DOHH2 (cell line): ENCODE measurements around the gene AUH.

Experiments used
- EZH2phosphoT487 ChIP-seq: fragments of 200-600 bp; sonication (generic); IDR thresholded peaks from 2 replicates; pipeline ENCODE4 v1.6.1; 2017; ENCODE audit warnings: borderline replicate concordance, mild to moderate bottlenecking, antibody characterized with exemption, low read length, moderate library complexity, mixed read lengths
- TF ChIP-seq, protein P1 (sequence below): fragments of 200-600 bp; sonication (generic); IDR thresholded peaks from one replicate; pipeline ENCODE4 v1.5.1; 2014; ENCODE audit warnings: antibody characterized with exemption, mild to moderate bottlenecking, low read depth, low read length; ENCODE audit not compliant: poor library complexity, severe bottlenecking

- TF ChIP-seq, protein P1, sequence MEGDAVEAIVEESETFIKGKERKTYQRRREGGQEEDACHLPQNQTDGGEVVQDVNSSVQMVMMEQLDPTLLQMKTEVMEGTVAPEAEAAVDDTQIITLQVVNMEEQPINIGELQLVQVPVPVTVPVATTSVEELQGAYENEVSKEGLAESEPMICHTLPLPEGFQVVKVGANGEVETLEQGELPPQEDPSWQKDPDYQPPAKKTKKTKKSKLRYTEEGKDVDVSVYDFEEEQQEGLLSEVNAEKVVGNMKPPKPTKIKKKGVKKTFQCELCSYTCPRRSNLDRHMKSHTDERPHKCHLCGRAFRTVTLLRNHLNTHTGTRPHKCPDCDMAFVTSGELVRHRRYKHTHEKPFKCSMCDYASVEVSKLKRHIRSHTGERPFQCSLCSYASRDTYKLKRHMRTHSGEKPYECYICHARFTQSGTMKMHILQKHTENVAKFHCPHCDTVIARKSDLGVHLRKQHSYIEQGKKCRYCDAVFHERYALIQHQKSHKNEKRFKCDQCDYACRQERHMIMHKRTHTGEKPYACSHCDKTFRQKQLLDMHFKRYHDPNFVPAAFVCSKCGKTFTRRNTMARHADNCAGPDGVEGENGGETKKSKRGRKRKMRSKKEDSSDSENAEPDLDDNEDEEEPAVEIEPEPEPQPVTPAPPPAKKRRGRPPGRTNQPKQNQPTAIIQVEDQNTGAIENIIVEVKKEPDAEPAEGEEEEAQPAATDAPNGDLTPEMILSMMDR, result no peak
- TF ChIP-seq EZH2phosphoT487, result no peak
Observed at GRCh38 chr9:91295357-91295756, 66.4 kb downstream of the AUH start.
